GM18858 (cell line): ENCODE measurements around the gene CRYBG1.

Source experiments
- ATAC-seq: cut with Tn5 transposase; IDR thresholded peaks from one replicate; pipeline ENCODE4 v1.9.1; 2021; ENCODE audit not compliant: unreplicated experiment

Gene CRYBG1

GRCh38 chr6:106360410-106360988 lies at the start of gene CRYBG1:
Gene CRYBG1, plus strand, starts transcription at chr6:106360717. Its CDS starts 192 bp downstream, at chr6:106360909.
- no peak for ATAC-seq

- ATAC-seq = no peak
Measured at GRCh38 chr6:106315765-106316374, 44.6 kb upstream of the CRYBG1 start.

GRCh38 chr6:106316375-106316766 lies 44.1 kb upstream of the CRYBG1 start:
- ATAC-seq = no peak

GRCh38 chr6:106318061-106318460 lies 42.5 kb upstream of the CRYBG1 start:
- no peak for ATAC-seq

GRCh38 chr6:106318851-106319250 lies 41.7 kb upstream of the CRYBG1 start:
- ATAC-seq = no peak

- ATAC-seq = no peak
Measured at GRCh38 chr6:106321940-106322339, 38.6 kb upstream of the CRYBG1 start.

GRCh38 chr6:106324726-106325335 lies 35.7 kb upstream of the CRYBG1 start:
- ATAC-seq = no peak

- peak; percentile 90 for ATAC-seq
Measured at GRCh38 chr6:106325336-106326178, 35.0 kb upstream of the CRYBG1 start, which contains the start of gene ATG5. Gene ATG5, minus strand, starts transcription at chr6:106325760. Its CDS starts 9,552 bp downstream, at chr6:106316208.

GRCh38 chr6:106334646-106335448 lies 25.7 kb upstream of the CRYBG1 start:
- no peak for ATAC-seq

GRCh38 chr6:106339334-106340029 lies 21.0 kb upstream of the CRYBG1 start:
- ATAC-seq = no peak

- no peak for ATAC-seq
Measured at GRCh38 chr6:106347219-106347618, 13.3 kb upstream of the CRYBG1 start.

GRCh38 chr6:106356378-106356777 lies 4.1 kb upstream of the CRYBG1 start:
- no peak for ATAC-seq

- ATAC-seq = no peak
Measured at GRCh38 chr6:106359959-106360409, 533 bp upstream of the CRYBG1 start.

- ATAC-seq = no peak
Measured at GRCh38 chr6:106360989-106361430, 493 bp downstream of the CRYBG1 start.

- ATAC-seq = no peak
Measured at GRCh38 chr6:106363401-106364138, 3.1 kb downstream of the CRYBG1 start.

- ATAC-seq = no peak
Measured at GRCh38 chr6:106369739-106370138, 9.2 kb downstream of the CRYBG1 start.

GRCh38 chr6:106370639-106371038 lies 10.1 kb downstream of the CRYBG1 start:
- no peak for ATAC-seq

- no peak for ATAC-seq
Measured at GRCh38 chr6:106372838-106373501, 12.5 kb downstream of the CRYBG1 start.
